Keratinocyte (primary cell): ENCODE data around the gene SLC6A8. TPM values are rescaled to one million over a fixed set of nuclear protein-coding genes. Genes with fewer than 3 reads are reported as not detected.

Source experiments
- DNase-seq: peaks from one replicate; pipeline ENCODE4 v3.0.0-alpha.2; 2011; ENCODE audit warnings: low read depth, missing footprints, low spot score
- FAIRE-seq: peaks from 2 replicates; lab custom pipeline; 2011; peaks lifted over from hg19 to GRCh38; lab: Jason Lieb, UNC
- H2AFZ ChIP-seq: 2 replicates; pipeline ENCODE4 v1.6.0; 2012; ENCODE audit warnings: low read length, control low read depth, inconsistent platforms; ENCODE audit not compliant: control insufficient read depth
- H3K27ac ChIP-seq: 2 replicates; pipeline ENCODE4 v1.5.1; 2011; ENCODE audit warnings: low read length; ENCODE audit not compliant: control insufficient read depth, insufficient read depth
- H3K27me3 ChIP-seq: 3 replicates; pipeline ENCODE4 v1.6.0; 2011; ENCODE audit warnings: low read length; ENCODE audit not compliant: control insufficient read depth, insufficient read depth; ENCODE audit errors: extremely low read depth
- H3K36me3 ChIP-seq, 2 experiments: 2 replicates in 1 of 2; 3 replicates in 1 of 2; pipeline ENCODE4 v1.5.1; 2011; ENCODE audit warnings: low read length in 2 of 2, mild to moderate bottlenecking in 1 of 2; ENCODE audit not compliant: control insufficient read depth in 2 of 2, insufficient read depth in 2 of 2; ENCODE audit errors: extremely low read depth in 1 of 2
- H3K4me1 ChIP-seq: 3 replicates; pipeline ENCODE4 v1.5.1; 2011; ENCODE audit warnings: low read length; ENCODE audit not compliant: control insufficient read depth, insufficient read depth; ENCODE audit errors: extremely low read depth
- H3K4me2 ChIP-seq: 3 replicates; pipeline ENCODE4 v1.6.0; 2011; ENCODE audit warnings: low read depth, low read length; ENCODE audit not compliant: control insufficient read depth, insufficient read depth; ENCODE audit errors: extremely low read depth
- H3K4me3 ChIP-seq, 3 experiments: fragments of 200-600 bp in 1 of 3; sonication (generic) in 1 of 3; 2 replicates in 2 of 3; 3 replicates in 1 of 3; pipeline ENCODE4 v1.5.1; 2011 to 2016; ENCODE audit warnings: low read length in 3 of 3, mild to moderate bottlenecking in 3 of 3, control low read depth in 2 of 3, inconsistent platforms in 1 of 3, low read depth in 1 of 3, mixed read lengths in 1 of 3, mixed run types in 1 of 3, moderate library complexity in 1 of 3; ENCODE audit not compliant: control insufficient read depth in 2 of 3, insufficient read depth in 2 of 3; ENCODE audit errors: extremely low read depth in 1 of 3
- H3K79me2 ChIP-seq: 2 replicates; pipeline ENCODE4 v1.6.0; 2012; ENCODE audit warnings: low read length; ENCODE audit not compliant: control insufficient read depth, insufficient read depth
- H3K9ac ChIP-seq: 3 replicates; pipeline ENCODE4 v1.6.0; 2011; ENCODE audit warnings: low read length; ENCODE audit not compliant: control insufficient read depth, insufficient read depth; ENCODE audit errors: extremely low read depth
- H3K9me1 ChIP-seq: 3 replicates; pipeline ENCODE4 v1.6.0; 2011; ENCODE audit warnings: low read length; ENCODE audit not compliant: control insufficient read depth, insufficient read depth; ENCODE audit errors: extremely low read depth
- H3K9me3 ChIP-seq: 2 replicates; pipeline ENCODE4 v1.5.1; 2012; ENCODE audit warnings: low read depth, low read length; ENCODE audit not compliant: control insufficient read depth
- H4K20me1 ChIP-seq: 3 replicates; pipeline ENCODE4 v1.6.0; 2011; ENCODE audit warnings: low read length; ENCODE audit not compliant: control insufficient read depth, insufficient read depth; ENCODE audit errors: extremely low read depth
- EZH2 ChIP-seq: IDR thresholded peaks from one replicate; pipeline ENCODE4 v1.6.1; 2012; ENCODE audit warnings: inconsistent platforms, mild to moderate bottlenecking, low read length, moderate library complexity
- dilution Hi-C: fragments of 300-500 bp; cut with MboI; formaldehyde crosslinking; loops from one replicate; pipeline ENCODE4 v1.7.0; 2020; ENCODE audit warnings: low sequenced_read_pairs; ENCODE audit not compliant: extremely low pct_ligation_motif_present
- polyA plus RNA-seq, 5 experiments: library from polyadenylated mRNA; depleted of rRNA in 3 of 5; stranded (reverse) in 3 of 5; stranded (forward) in 1 of 5; unstranded in 1 of 5; fragments of >200 nt; gene quantifications; 1 replicate in 1 of 5; 2 replicates in 3 of 5; 3 replicates in 1 of 5; pipeline versions ENCODE4 v1.2.1 to v1.2.3, GENCODE V29; 2011 to 2012; ENCODE audit warnings: missing spikeins in 2 of 5, low read depth in 1 of 5, low replicate concordance in 1 of 5
- TF ChIP-seq, protein P1 (sequence below), 3 experiments: IDR thresholded peaks in 1 of 3; conservative IDR thresholded peaks in 1 of 3; optimal IDR thresholded peaks in 1 of 3; 2 replicates in 2 of 3; 3 replicates in 1 of 3; pipeline versions ENCODE3 to v1.5.1; 2011; ENCODE audit warnings: low read length in 3 of 3, mild to moderate bottlenecking in 3 of 3, moderate library complexity in 2 of 3, control low read depth in 1 of 3, inconsistent platforms in 1 of 3; ENCODE audit not compliant: insufficient read depth in 2 of 3; ENCODE audit errors: extremely low read depth in 1 of 3

Gene SLC6A8
- polyA plus RNA-seq, 1 donor (not counting 4 experiments of a cell fraction or from before 2014, with no cell fraction given) = 33.6 TPM

DNA sequence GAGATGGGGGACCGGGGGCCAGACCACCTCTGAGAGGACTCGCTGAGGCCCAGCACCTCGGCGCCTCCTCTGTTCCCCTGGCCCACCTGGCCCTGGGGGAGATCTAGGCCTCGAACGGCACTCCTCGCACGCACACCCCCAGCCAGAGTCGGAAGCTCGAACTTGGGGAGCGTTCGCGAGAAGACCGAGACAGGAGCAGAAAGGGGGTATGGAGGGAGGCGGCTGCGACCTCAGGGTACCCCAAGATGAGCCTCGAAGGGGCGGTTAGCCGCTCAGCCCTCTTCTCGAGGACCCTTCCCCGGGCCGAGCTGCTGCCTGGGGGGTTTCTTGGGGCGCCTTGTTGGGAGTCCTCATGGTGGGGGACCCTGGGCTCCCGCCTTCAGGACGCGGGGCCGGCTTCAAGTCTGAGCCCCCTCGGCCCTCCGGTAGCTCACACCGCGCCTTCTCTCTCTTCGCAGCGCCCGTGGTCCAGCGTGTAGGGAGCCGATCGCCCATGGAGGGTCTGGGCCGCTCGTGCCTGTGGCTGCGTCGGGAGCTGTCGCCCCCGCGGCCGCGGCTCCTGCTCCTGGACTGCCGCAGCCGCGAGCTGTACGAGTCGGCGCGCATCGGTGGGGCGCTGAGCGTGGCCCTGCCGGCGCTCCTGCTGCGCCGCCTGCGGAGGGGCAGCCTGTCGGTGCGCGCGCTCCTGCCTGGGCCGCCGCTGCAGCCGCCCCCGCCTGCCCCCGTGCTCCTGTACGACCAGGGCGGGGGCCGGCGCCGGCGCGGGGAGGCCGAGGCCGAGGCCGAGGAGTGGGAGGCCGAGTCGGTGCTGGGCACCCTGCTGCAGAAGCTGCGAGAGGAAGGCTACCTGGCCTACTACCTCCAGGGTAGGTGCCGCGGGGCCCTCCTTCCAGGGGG lies 40.0 kb upstream of the SLC6A8 start:
- H2AFZ ChIP-seq = no peak overlapping the region
- FAIRE-seq (no peak), DNase-seq (no peak)
- H3K4me1 ChIP-seq = peaks cover 7% of the 10 kb centered on the region
- dilution Hi-C loops = no loop called here
- H3K27me3 ChIP-seq = peaks cover 45% of the 10 kb centered on the region
- TF ChIP-seq, protein P1, sequence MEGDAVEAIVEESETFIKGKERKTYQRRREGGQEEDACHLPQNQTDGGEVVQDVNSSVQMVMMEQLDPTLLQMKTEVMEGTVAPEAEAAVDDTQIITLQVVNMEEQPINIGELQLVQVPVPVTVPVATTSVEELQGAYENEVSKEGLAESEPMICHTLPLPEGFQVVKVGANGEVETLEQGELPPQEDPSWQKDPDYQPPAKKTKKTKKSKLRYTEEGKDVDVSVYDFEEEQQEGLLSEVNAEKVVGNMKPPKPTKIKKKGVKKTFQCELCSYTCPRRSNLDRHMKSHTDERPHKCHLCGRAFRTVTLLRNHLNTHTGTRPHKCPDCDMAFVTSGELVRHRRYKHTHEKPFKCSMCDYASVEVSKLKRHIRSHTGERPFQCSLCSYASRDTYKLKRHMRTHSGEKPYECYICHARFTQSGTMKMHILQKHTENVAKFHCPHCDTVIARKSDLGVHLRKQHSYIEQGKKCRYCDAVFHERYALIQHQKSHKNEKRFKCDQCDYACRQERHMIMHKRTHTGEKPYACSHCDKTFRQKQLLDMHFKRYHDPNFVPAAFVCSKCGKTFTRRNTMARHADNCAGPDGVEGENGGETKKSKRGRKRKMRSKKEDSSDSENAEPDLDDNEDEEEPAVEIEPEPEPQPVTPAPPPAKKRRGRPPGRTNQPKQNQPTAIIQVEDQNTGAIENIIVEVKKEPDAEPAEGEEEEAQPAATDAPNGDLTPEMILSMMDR (optimal IDR thresholded peaks at IDR 0.05 in 1 of 3, IDR thresholded peaks at IDR 0.05 in 1 of 3, conservative IDR thresholded peaks at IDR 0.05 in 1 of 3; ENCODE audit: extremely low read depth in 1 of 3, insufficient read depth in 2 of 3, low read length in 3 of 3) = no peak
- peak; percentile 26 for TF ChIP-seq EZH2
- no peaks in the 10 kb centered on the region for H3K9me1 ChIP-seq
- H3K9me3 ChIP-seq = peaks cover 1% of the 10 kb centered on the region
- H3K27ac ChIP-seq = no peak overlapping the region
- H4K20me1 ChIP-seq = no peaks in the 10 kb centered on the region
- H3K79me2 ChIP-seq = no peaks in the 10 kb centered on the region
- no peak overlapping the region for H3K4me3 ChIP-seq
- H3K4me2 ChIP-seq = no peak overlapping the region
- no peak overlapping the region for H3K9ac ChIP-seq
- no peaks in the 10 kb centered on the region for H3K36me3 ChIP-seq

DNA sequence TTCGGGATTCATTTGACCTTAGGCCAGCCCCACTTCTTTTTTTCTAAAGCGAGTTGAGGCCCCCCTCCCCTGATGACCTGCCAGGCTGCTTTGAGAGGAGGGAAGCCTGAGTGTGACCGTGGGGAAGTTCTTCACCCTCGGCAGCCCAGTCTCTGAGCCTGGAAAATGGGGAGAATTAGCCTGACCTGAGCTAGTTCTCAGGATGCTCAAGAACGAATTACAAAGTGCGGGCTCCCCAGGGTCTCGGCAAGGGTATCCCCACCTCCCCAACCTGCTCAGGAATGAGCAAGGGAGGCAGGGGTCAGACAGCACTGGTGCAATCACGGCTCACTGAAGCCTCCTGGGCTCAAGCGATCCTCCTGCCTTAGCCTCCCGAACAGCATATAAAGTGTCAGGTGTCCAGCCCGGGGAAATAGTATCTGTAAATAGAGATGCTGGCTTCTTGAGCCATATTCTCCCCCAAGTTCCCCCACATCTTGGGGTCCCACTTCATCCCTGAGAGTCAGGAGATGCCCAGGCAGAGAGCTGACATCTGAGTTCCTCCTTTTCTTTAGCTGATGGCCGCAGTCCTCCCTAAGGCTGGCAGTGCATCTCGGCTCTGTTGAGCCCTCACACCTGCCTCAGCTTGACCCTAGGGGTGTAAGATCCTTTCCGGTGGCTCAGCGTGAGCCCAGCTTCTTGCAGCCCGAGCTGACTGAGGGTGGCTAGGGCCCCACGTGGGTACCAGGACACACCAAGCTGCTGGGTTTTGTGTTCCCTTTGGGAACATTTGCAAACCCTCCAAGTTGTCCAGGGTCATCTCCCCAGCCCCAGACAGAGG lies 39.2 kb upstream of the SLC6A8 start:
- no peak overlapping the region for H3K27ac ChIP-seq
- H3K4me2 ChIP-seq = no peak overlapping the region
- no peaks in the 10 kb centered on the region for H4K20me1 ChIP-seq
- no peak overlapping the region for H3K4me3 ChIP-seq
- FAIRE-seq (no peak), DNase-seq (no peak)
- dilution Hi-C loops = no loop called here
- H3K9me3 ChIP-seq = peaks cover 1% of the 10 kb centered on the region
- H3K4me1 ChIP-seq = peaks cover 7% of the 10 kb centered on the region
- no peaks in the 10 kb centered on the region for H3K79me2 ChIP-seq
- no peaks in the 10 kb centered on the region for H3K36me3 ChIP-seq
- no peak overlapping the region for H2AFZ ChIP-seq
- H3K9me1 ChIP-seq = no peaks in the 10 kb centered on the region
- TF ChIP-seq EZH2 = no peak
- TF ChIP-seq, protein P1 (optimal IDR thresholded peaks at IDR 0.05 in 1 of 3, IDR thresholded peaks at IDR 0.05 in 1 of 3, conservative IDR thresholded peaks at IDR 0.05 in 1 of 3; ENCODE audit: extremely low read depth in 1 of 3, insufficient read depth in 2 of 3, low read length in 3 of 3) = no peak
- H3K27me3 ChIP-seq = peaks cover 37% of the 10 kb centered on the region
- no peak overlapping the region for H3K9ac ChIP-seq
